GM18507 (cell line): ENCODE data around the gene OR6C2.
A peak's percentile ranks its signal among the peaks of the same experiment; 100 is the strongest.
"Not testable (repeated sequence)": the region's sequence is repeated elsewhere in the genome, so short reads cannot be mapped to it uniquely, and the experiment has no call there.

Experiments
- DNase-seq: peaks from one replicate; pipeline ENCODE4 v3.0.0; 2011; ENCODE audit warnings: low read depth; ENCODE audit not compliant: insufficient read length; ENCODE audit errors: extremely low spot score
- FAIRE-seq: peaks from 2 replicates; lab custom pipeline; 2011; peaks lifted over from hg19 to GRCh38; lab: Jason Lieb, UNC

Gene OR6C2

GRCh38 chr12:55443776-55444175 lies at the start of gene OR6C2:
OR6C2 (plus strand) TSS chr12:55444076; CDS start chr12:55452214, 8,138 bp downstream.
- FAIRE-seq (no peak), DNase-seq (no peak)

- DNase-seq (no peak), FAIRE-seq (no peak)
Measured at GRCh38 chr12:55396326-55396725, 47.5 kb upstream of the OR6C2 start.

- no peak for FAIRE-seq
- DNase-seq = no peak
Measured at GRCh38 chr12:55400229-55400628, 43.6 kb upstream of the OR6C2 start, which contains the start of gene OR6C65. OR6C65 (plus strand) TSS chr12:55400529; CDS start chr12:55400529, 0 bp downstream.

GRCh38 chr12:55407866-55408265 lies 36.0 kb upstream of the OR6C2 start:
- FAIRE-seq (no peak), DNase-seq (no peak)

- not testable (repeated sequence) for FAIRE-seq, DNase-seq
Measured at GRCh38 chr12:55409133-55409532, 34.7 kb upstream of the OR6C2 start.

- not testable (repeated sequence) for DNase-seq, FAIRE-seq
Measured at GRCh38 chr12:55412138-55412537, 31.7 kb upstream of the OR6C2 start.

GRCh38 chr12:55413498-55414388 lies 30.1 kb upstream of the OR6C2 start:
- not testable (repeated sequence) for FAIRE-seq

GRCh38 chr12:55414396-55414823 lies 29.5 kb upstream of the OR6C2 start:
- DNase-seq, FAIRE-seq: not testable (repeated sequence)

More at GRCh38 chr12:55413498-55414388, 30.1 kb upstream of the OR6C2 start:
- DNase-seq = not testable (repeated sequence)

- not testable (repeated sequence) for FAIRE-seq, DNase-seq
Measured at GRCh38 chr12:55414889-55415288, 29.0 kb upstream of the OR6C2 start.

- DNase-seq = no peak
- no peak for FAIRE-seq
Measured at GRCh38 chr12:55416961-55417360, 26.9 kb upstream of the OR6C2 start.

GRCh38 chr12:55420307-55420962 lies 23.4 kb upstream of the OR6C2 start:
- FAIRE-seq (no peak), DNase-seq (no peak)

GRCh38 chr12:55425954-55426353 lies 17.9 kb upstream of the OR6C2 start, which contains the start of gene OR6C76:
OR6C76 (plus strand) TSS chr12:55426254; CDS start chr12:55426254, 0 bp downstream.
- DNase-seq (no peak), FAIRE-seq (no peak)

- FAIRE-seq (no peak), DNase-seq (no peak)
Measured at GRCh38 chr12:55428331-55429243, 15.3 kb upstream of the OR6C2 start.

GRCh38 chr12:55441233-55441632 lies 2.6 kb upstream of the OR6C2 start:
- not testable (repeated sequence) for FAIRE-seq

GRCh38 chr12:55445357-55445756 lies 1.5 kb downstream of the OR6C2 start:
- no peak for FAIRE-seq
- no peak for DNase-seq

More at GRCh38 chr12:55441233-55441632, 2.6 kb upstream of the OR6C2 start:
- DNase-seq = not testable (repeated sequence)

GRCh38 chr12:55446326-55446725 lies 2.5 kb downstream of the OR6C2 start:
- DNase-seq (no peak), FAIRE-seq (no peak)

GRCh38 chr12:55448825-55449224 lies 4.9 kb downstream of the OR6C2 start:
- DNase-seq = no peak
- no peak for FAIRE-seq

- not testable (repeated sequence) for FAIRE-seq
Measured at GRCh38 chr12:55464926-55465325, 21.1 kb downstream of the OR6C2 start.

GRCh38 chr12:55467836-55468235 lies 24.0 kb downstream of the OR6C2 start:
- DNase-seq (peak; percentile 2), FAIRE-seq (no peak)

More at GRCh38 chr12:55464926-55465325, 21.1 kb downstream of the OR6C2 start:
- DNase-seq = not testable (repeated sequence)
